GM10266 (cell line): ENCODE measurements around the gene DIAPH3.

Experiments used
- DNase-seq: peaks from one replicate; pipeline ENCODE4 v3.0.0; 2012; ENCODE audit errors: extremely low spot score
- TF ChIP-seq, protein P1 (sequence below): IDR thresholded peaks from 2 replicates; pipeline ENCODE4 v1.5.1; 2012; ENCODE audit warnings: mild to moderate bottlenecking, low read depth; ENCODE audit not compliant: control insufficient read depth, insufficient read depth; ENCODE audit errors: missing control alignments

DIAPH3 gene

DNA sequence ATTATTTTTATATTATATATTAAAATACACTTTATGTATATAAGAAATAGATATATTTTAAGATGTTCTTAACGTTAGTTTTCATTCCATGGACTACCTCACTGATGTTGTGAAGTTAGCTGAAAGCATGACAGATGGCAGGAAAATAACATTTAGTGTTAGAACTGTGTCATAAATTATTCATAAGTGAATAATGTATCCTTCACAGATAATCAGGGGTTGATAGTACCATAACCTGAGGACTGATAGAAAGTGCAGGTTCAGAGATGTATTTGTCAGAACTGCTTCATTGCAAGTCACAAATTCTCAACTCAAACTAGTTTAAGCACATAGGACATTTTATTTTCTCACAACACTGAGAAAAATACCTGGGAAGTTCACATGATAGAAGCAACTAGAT, 14.6 kb upstream of the DIAPH3 start:
- no peak for DNase-seq
- TF ChIP-seq, protein P1, sequence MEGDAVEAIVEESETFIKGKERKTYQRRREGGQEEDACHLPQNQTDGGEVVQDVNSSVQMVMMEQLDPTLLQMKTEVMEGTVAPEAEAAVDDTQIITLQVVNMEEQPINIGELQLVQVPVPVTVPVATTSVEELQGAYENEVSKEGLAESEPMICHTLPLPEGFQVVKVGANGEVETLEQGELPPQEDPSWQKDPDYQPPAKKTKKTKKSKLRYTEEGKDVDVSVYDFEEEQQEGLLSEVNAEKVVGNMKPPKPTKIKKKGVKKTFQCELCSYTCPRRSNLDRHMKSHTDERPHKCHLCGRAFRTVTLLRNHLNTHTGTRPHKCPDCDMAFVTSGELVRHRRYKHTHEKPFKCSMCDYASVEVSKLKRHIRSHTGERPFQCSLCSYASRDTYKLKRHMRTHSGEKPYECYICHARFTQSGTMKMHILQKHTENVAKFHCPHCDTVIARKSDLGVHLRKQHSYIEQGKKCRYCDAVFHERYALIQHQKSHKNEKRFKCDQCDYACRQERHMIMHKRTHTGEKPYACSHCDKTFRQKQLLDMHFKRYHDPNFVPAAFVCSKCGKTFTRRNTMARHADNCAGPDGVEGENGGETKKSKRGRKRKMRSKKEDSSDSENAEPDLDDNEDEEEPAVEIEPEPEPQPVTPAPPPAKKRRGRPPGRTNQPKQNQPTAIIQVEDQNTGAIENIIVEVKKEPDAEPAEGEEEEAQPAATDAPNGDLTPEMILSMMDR = no peak

- DNase-seq = no peak
- TF ChIP-seq, protein P1 = no peak
Measured at GRCh38 chr13:60175571-60175970, 11.8 kb upstream of the DIAPH3 start.

- DNase-seq = no peak
- TF ChIP-seq, protein P1 = no peak
Measured at GRCh38 chr13:60174113-60174512, 10.4 kb upstream of the DIAPH3 start.

- TF ChIP-seq, protein P1 = no peak
- DNase-seq = no peak
Measured at GRCh38 chr13:60172111-60172510, 8.4 kb upstream of the DIAPH3 start.

DNA sequence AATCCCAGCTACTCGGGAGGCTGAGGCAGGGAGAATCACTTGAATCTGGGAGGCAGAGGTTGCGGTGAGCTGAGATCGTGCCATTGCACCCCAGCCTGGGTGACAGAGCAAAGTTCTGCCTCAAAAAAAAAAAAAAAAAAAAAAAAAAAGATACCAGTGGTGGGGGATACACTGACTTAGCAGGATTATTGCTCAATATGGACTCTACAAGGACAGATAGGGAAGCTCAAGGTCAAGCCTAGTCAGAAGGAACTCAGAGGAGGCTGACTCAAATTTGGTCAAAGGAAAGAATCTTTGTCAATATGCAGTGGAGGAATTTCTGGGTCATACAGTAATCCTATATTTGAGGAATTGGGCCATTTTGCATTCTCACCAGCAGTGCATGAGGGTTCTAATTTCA, 6.7 kb upstream of the DIAPH3 start:
- TF ChIP-seq, protein P1 = no peak
- DNase-seq = no peak

GRCh38 chr13:60169239-60170031, 5.7 kb upstream of the DIAPH3 start:
- DNase-seq = no peak
- TF ChIP-seq, protein P1 = no peak

- TF ChIP-seq, protein P1 = no peak
Measured at GRCh38 chr13:60167121-60167520, 3.4 kb upstream of the DIAPH3 start.

More at GRCh38 chr13:60167121-60167520, 3.4 kb upstream of the DIAPH3 start:
- DNase-seq = no peak
